ENCODE measurements around the gene PSMB3.

DNA sequence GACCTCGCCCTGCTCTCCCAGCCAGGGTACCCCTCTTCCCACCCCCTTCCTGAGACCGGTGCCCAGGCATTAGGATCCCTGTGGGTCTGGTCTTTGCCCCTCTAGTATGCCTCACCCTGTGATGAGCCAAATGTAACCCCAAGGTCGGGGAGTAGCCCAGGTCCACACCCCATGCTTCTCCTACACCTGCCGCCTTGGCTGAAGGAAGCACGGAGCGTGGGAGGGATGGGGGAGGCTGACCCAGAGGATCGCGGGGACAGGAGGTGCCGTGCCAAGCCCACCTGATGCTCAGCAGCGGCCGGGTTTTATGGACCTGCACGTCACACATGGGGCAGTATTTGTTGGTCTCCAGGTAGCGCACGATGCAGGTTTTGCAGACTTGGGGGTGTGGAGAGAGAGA is 13.2 kb upstream of the PSMB3 start:
- TF ChIP-seq, protein P1, sequence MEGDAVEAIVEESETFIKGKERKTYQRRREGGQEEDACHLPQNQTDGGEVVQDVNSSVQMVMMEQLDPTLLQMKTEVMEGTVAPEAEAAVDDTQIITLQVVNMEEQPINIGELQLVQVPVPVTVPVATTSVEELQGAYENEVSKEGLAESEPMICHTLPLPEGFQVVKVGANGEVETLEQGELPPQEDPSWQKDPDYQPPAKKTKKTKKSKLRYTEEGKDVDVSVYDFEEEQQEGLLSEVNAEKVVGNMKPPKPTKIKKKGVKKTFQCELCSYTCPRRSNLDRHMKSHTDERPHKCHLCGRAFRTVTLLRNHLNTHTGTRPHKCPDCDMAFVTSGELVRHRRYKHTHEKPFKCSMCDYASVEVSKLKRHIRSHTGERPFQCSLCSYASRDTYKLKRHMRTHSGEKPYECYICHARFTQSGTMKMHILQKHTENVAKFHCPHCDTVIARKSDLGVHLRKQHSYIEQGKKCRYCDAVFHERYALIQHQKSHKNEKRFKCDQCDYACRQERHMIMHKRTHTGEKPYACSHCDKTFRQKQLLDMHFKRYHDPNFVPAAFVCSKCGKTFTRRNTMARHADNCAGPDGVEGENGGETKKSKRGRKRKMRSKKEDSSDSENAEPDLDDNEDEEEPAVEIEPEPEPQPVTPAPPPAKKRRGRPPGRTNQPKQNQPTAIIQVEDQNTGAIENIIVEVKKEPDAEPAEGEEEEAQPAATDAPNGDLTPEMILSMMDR (IDR thresholded peaks at IDR 0.05), result no peak
- TF ChIP-seq KDM1A (IDR thresholded peaks at IDR 0.05; ENCODE audit: low read depth) (no peak), MAZ (IDR thresholded peaks at IDR 0.05; ENCODE audit: borderline replicate concordance, low read depth, low read length) (no peak), HOXB5 (CRISPR knock-in tag; IDR thresholded peaks at IDR 0.05) (no peak), POLR2A (IDR thresholded peaks at IDR 0.05; ENCODE audit: low read length) (no peak)
- TF ChIP-seq, protein P2, sequence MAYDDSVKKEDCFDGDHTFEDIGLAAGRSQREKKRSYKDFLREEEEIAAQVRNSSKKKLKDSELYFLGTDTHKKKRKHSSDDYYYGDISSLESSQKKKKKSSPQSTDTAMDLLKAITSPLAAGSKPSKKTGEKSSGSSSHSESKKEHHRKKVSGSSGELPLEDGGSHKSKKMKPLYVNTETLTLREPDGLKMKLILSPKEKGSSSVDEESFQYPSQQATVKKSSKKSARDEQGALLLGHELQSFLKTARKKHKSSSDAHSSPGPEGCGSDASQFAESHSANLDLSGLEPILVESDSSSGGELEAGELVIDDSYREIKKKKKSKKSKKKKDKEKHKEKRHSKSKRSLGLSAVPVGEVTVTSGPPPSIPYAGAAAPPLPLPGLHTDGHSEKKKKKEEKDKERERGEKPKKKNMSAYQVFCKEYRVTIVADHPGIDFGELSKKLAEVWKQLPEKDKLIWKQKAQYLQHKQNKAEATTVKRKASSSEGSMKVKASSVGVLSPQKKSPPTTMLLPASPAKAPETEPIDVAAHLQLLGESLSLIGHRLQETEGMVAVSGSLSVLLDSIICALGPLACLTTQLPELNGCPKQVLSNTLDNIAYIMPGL (CRISPR knock-in tag; IDR thresholded peaks at IDR 0.05; ENCODE audit: borderline replicate concordance), result no peak

Data from A549 (cell line).